GM19455 (cell line): ENCODE measurements around the gene RDH12.

Source experiments
- ATAC-seq: cut with Tn5 transposase; IDR thresholded peaks from one replicate; pipeline ENCODE4 v1.9.1; 2021; ENCODE audit not compliant: unreplicated experiment

The RDH12 gene

GRCh38 chr14:67746927-67747326, 45.2 kb downstream of the RDH12 start:
- no peak for ATAC-seq

GRCh38 chr14:67748312-67748711, 46.6 kb downstream of the RDH12 start:
- ATAC-seq = no peak

- ATAC-seq = no peak
These were observed 47.8 kb downstream of the RDH12 start for GRCh38 chr14:67749341-67750084.

- no peak for ATAC-seq
These were observed 54.8 kb downstream of the RDH12 start for GRCh38 chr14:67756496-67756895.

- ATAC-seq = no peak
These were observed 55.5 kb downstream of the RDH12 start for GRCh38 chr14:67757175-67757574.

- ATAC-seq = no peak
These were observed 58.2 kb downstream of the RDH12 start for GRCh38 chr14:67759916-67760315.

- no peak for ATAC-seq
These were observed 60.4 kb downstream of the RDH12 start for GRCh38 chr14:67762051-67762450.

- no peak for ATAC-seq
These were observed 61.6 kb downstream of the RDH12 start for GRCh38 chr14:67763158-67763822.

GRCh38 chr14:67764496-67764895, 62.8 kb downstream of the RDH12 start:
- ATAC-seq = no peak

- no peak for ATAC-seq
These were observed 63.6 kb downstream of the RDH12 start for GRCh38 chr14:67765192-67765834.

- ATAC-seq = no peak
These were observed 64.5 kb downstream of the RDH12 start for GRCh38 chr14:67766035-67766680.

GRCh38 chr14:67768219-67768618, 66.5 kb downstream of the RDH12 start:
- no peak for ATAC-seq

GRCh38 chr14:67773844-67774377, 72.2 kb downstream of the RDH12 start:
- ATAC-seq = no peak

- no peak for ATAC-seq
These were observed 75.1 kb downstream of the RDH12 start for GRCh38 chr14:67776653-67777322.

GRCh38 chr14:67778792-67779191, 77.1 kb downstream of the RDH12 start:
- ATAC-seq = no peak

GRCh38 chr14:67782090-67782489, 80.4 kb downstream of the RDH12 start:
- ATAC-seq = no peak
